CD4-positive, alpha-beta T cell treated with Interleukin-6 for 4 hours (primary cell): ENCODE data around the gene DENND4A.

Experiments used
- DNase-seq: peaks from one replicate; pipeline ENCODE4 v3.0.0-alpha.2; 2020; ENCODE audit warnings: mixed read lengths

DENND4A gene

GRCh38 chr15:65659502-65660052, 132.5 kb downstream of the DENND4A start:
- no peak for DNase-seq

- no peak for DNase-seq
Measured at GRCh38 chr15:65655457-65655856, 136.6 kb downstream of the DENND4A start.

- no peak for DNase-seq
Measured at GRCh38 chr15:65655026-65655425, 137.1 kb downstream of the DENND4A start.

GRCh38 chr15:65653801-65654521, 138.1 kb downstream of the DENND4A start:
- no peak for DNase-seq

- no peak for DNase-seq
Measured at GRCh38 chr15:65653341-65653740, 138.8 kb downstream of the DENND4A start.

- no peak for DNase-seq
Measured at GRCh38 chr15:65651831-65652749, 140.0 kb downstream of the DENND4A start.

- DNase-seq, result no peak
Measured at GRCh38 chr15:65651042-65651322, 141.1 kb downstream of the DENND4A start.

- no peak for DNase-seq
Measured at GRCh38 chr15:65650312-65651041, 141.6 kb downstream of the DENND4A start.

GRCh38 chr15:65646486-65646885, 145.6 kb downstream of the DENND4A start:
- no peak for DNase-seq

- DNase-seq, result no peak
Measured at GRCh38 chr15:65645392-65645791, 146.7 kb downstream of the DENND4A start.

GRCh38 chr15:65644282-65644681, 147.8 kb downstream of the DENND4A start:
- DNase-seq, result no peak

- DNase-seq, result no peak
Measured at GRCh38 chr15:65642594-65642993, 149.5 kb downstream of the DENND4A start.

GRCh38 chr15:65641768-65642475, 150.2 kb downstream of the DENND4A start:
- no peak for DNase-seq

GRCh38 chr15:65639509-65639908, 152.6 kb downstream of the DENND4A start:
- no peak for DNase-seq

GRCh38 chr15:65638681-65639089, 153.4 kb downstream of the DENND4A start:
- DNase-seq, result peak; percentile 41

GRCh38 chr15:65638109-65638508, 154.0 kb downstream of the DENND4A start:
- no peak for DNase-seq

GRCh38 chr15:65634356-65634755, 157.7 kb downstream of the DENND4A start:
- no peak for DNase-seq

GRCh38 chr15:65633752-65634151, 158.3 kb downstream of the DENND4A start:
- no peak for DNase-seq

GRCh38 chr15:65632780-65633375, 159.2 kb downstream of the DENND4A start:
- no peak for DNase-seq

- DNase-seq, result no peak
Measured at GRCh38 chr15:65631503-65631902, 160.6 kb downstream of the DENND4A start.

- no peak for DNase-seq
Measured at GRCh38 chr15:65630760-65631159, 161.3 kb downstream of the DENND4A start.

- no peak for DNase-seq
Measured at GRCh38 chr15:65629548-65629947, 162.5 kb downstream of the DENND4A start.
